HG03378 (cell line): ENCODE measurements around the gene OPN5.

Source experiments
- ATAC-seq: cut with Tn5 transposase; IDR thresholded peaks from one replicate; pipeline ENCODE4 v1.9.1; 2021; ENCODE audit warnings: mild to moderate bottlenecking, moderate library complexity; ENCODE audit not compliant: unreplicated experiment

The OPN5 gene

GRCh38 chr6:47852727-47853126 is 70.9 kb downstream of the OPN5 start:
- ATAC-seq = no peak

GRCh38 chr6:47853766-47854165 is 71.9 kb downstream of the OPN5 start:
- no peak for ATAC-seq

- no peak for ATAC-seq
These were observed 73.1 kb downstream of the OPN5 start for GRCh38 chr6:47854971-47855370.

- no peak for ATAC-seq
These were observed 77.3 kb downstream of the OPN5 start for GRCh38 chr6:47859175-47859574.

- no peak for ATAC-seq
These were observed 80.9 kb downstream of the OPN5 start for GRCh38 chr6:47862731-47863130.

- ATAC-seq = no peak
These were observed 83.4 kb downstream of the OPN5 start for GRCh38 chr6:47865206-47865605.

- no peak for ATAC-seq
These were observed 93.8 kb downstream of the OPN5 start for GRCh38 chr6:47875593-47875992.
